Measurements from ENCODE around the gene TIFAB. TPM values are rescaled to one million over a fixed set of nuclear protein-coding genes. Genes with fewer than 3 reads are reported as not detected.

TIFAB gene
- total RNA-seq, 1 donor from 2014 or later: not detected

DNA sequence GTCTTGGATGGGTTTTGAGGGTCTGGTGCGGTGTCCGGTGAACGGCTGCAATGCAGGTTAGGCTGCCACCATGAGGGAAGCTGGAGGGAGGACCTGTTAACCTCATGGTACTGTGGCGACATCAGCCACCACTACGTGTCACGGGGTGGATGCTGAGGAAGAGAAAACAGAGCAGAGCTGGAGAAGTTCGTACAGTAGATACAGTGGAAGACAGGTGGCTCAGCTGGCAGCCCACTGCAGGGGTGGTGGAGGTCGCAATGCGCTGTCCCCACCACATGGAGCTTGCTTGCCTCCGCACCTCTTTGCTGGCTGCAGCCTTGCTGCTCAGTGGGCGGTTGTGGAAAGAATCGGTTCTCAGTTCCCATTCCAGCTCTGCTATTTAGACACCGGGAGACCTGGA is 7.8 kb downstream of the TIFAB start:
- DNase-seq (ENCODE audit: low spot score) (peak; percentile 29), ATAC-seq (no peak)

DNA sequence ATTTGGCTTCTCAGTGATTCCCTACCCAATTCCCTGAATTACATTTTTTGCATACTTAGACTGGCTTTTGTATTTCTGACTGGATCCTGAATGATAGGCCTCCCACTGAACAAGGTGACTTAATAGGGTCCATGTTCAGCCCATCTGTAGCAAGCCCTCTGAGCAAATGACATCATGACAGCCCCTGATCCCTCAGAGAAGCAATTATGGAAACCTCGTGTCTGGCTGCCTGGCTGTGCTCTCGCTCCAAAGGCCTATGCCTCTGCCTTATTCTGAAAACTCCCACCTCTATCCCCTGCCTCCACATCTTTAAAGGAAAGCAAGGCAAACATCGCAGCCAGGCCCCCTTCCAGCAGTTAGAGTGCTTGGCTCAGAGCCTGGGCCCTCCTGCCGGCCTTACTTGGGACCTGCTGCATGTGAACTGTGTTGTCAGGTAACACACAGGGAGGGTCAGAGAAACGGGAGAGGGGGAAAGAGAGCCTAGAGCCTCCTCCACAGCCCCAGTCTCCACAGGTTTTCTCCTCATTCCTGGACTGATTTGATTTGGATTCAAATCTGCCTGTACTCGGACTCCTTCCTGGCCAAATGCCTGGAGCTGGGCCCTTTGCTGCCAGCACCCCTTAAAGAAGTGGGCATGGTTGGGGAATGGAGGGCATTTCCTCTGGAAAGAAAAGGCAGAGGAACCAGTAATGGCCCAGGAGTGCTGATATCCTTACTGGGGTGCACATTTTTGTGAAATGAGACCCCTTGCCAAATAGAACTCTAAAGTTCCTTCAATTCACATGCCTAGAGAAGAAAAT is 8.8 kb downstream of the TIFAB start:
- DNase-seq (ENCODE audit: low spot score) (peak; percentile 27), ATAC-seq (no peak)

- DNase-seq (ENCODE audit: low spot score): peak; percentile 27
- no peak for ATAC-seq
Measured at GRCh38 chr5:135442431-135443160, 9.6 kb downstream of the TIFAB start.

DNA sequence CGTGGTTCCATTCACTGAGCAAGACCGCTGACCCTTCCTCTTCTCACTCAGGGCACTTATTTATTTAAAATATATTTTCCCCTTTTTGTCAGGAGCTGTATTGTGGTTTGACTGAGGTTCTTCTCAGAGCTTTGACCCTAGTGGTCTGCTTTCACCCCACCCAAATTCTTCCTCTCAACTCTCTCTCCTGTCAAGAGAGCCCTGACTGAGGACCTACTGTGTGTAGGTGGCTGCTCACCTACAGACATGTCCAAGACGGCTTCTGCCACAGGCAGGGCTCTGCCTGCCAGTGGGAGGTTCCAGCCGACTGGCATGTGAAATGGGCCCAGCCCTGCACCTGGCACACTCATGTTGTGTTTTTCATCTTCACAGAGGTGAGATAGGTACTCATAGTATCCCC is 10.2 kb downstream of the TIFAB start:
- ATAC-seq (no peak), DNase-seq (ENCODE audit: low spot score) (peak; percentile 18)

DNA sequence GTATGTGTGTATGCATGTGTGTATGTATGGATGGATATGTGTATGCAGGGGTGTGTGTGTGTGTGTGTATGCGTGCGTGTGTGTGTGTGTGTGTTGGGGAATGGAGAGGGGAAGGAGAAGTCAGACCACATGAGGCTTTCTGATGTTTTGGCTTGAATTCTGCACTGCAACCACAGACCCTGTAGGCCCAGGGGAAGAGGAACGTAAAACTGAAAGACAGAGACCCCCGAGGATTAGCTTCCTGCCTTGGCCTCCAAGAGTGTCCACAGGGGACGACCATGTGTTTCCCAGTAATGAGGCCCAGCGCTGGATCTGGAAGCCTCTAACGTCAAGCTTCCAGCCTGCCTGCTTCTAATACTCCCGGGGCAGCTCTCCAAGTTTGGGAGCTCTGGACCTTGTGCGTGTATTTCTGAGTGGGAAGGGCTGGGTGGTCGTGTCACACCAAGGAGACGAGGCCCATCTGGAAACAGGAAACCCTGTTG is 10.8 kb downstream of the TIFAB start:
- DNase-seq (ENCODE audit: low spot score): peak; percentile 28
- no peak for ATAC-seq

DNA sequence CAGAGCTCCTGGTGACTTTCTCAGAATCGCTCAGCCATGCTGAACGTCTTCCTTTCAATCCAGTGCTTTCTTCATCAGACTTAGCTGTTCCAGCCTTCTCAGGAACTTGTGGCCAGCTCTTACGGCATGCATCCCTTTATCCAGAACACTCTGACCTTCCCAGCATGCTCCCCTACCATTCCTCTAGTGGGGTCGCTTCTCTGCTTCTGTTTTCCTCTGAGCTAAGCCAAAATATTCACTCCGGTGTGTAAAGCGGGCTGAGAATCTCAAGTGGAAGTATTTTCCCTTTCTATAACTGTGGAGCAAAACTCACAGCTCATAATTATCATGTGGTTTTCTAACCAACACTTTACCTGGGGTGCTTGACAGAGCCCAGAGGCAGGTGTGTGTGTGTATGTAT is 11.2 kb downstream of the TIFAB start:
- no peak for DNase-seq (ENCODE audit: low spot score)
- no peak for ATAC-seq

DNA sequence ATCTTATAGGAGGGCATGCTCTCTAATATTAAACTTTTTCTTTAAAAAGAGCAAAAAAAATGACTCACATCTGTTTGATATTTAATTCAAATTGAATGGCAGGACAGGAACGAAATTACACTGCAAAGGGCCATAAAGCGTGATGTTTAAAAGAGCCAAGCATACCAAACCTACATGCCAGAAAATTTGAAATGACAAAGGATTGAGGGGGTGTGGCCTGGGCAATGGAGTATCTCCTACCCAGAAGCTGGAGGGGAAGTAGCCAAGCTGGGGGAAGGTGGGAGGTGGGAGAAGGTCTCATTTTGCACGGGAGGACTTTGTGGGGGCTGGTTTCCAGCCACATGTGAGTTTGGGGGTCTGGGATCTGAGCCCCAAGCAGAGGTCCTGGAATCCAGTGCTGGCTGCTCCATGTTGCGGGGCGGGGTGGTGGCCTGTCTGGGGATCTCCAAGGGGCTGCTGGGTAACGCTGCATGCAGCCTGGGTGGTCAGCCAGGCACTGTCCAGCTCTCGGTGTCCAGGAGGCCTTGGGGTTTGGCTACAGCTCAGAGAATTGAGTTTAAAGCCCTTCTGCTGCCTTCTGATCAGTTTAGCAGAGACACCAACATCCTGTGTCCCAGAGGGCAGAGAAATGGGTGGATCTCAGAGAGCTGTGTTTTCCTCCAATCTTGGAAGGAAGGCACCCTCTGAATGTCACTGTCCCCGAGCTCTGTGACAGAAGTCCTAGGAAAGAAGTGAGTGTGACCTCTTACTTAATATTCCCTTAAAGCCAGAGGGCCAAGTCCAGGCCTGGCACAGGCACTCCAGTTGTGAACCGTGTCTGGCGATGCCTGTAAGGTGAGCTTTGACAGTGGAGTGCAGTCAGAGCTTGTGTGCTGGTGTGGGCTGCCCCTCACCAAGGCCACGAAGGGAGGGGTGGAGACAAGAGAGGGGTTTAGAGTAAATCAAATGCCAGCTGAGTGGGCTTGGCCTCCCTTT is 12.6 kb downstream of the TIFAB start:
- no peak for ATAC-seq
- peak; percentile 33 for DNase-seq (ENCODE audit: low spot score)

GRCh38 chr5:135438636-135439221 is 13.4 kb downstream of the TIFAB start:
- no peak for ATAC-seq
- peak; percentile 18 for DNase-seq (ENCODE audit: low spot score)

DNA sequence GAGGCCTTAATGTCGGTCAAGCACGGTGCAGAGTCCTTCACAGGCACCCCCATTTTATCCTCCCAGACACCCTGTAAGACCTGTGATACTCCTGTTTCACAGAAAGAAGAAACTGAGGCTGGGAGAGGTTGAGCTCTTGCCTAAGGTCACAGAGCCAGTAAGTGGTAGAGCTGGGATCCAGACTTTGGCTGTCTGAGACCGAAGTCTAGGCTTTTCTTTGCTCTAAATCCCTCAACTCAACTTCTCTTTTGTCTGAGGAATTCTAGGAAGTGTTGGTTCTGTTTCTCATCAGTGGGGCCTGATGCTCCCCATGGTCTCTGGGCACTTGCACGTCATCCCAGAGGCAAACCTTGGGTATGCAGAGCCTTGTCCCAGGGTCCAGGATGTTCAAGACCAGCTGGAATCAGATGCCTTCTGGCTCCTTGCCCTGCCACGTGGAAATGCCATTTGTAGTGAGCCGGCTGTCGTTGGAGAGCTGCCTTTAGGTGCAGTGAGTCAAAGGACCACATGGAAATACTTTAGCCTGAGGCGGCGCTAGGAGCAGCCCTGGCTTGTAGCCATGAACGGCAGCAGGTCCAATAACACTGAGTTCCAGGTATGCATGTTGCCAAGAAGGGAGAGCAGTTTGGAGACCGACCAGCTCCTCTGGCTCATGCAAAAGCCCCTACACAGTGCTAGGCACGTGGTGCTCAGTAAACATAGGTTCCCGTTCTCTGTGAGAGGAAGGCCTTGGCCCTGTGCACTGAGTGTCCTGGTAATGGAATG is 14.2 kb downstream of the TIFAB start:
- DNase-seq (ENCODE audit: low spot score) (peak; percentile 43), ATAC-seq (peak; percentile 28)

DNA sequence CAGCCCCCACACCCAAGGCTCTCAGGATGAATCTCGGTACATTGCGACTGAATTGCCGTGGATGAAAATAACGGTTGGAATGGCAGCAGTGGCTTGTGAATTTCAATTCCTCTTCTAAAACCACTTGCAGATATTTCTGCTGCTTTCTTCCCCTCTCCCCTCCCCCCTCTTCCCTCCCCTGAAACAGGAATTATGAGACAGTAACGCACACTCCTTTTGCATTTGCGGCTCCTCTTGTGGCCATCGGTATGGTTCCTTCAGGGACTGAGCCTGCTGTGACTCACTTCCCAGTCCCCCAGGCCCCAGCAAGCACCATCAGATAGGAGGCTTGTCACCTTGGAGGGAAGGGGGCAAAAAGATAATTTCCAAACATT is 14.7 kb downstream of the TIFAB start:
- peak; percentile 35 for DNase-seq (ENCODE audit: low spot score)

DNA sequence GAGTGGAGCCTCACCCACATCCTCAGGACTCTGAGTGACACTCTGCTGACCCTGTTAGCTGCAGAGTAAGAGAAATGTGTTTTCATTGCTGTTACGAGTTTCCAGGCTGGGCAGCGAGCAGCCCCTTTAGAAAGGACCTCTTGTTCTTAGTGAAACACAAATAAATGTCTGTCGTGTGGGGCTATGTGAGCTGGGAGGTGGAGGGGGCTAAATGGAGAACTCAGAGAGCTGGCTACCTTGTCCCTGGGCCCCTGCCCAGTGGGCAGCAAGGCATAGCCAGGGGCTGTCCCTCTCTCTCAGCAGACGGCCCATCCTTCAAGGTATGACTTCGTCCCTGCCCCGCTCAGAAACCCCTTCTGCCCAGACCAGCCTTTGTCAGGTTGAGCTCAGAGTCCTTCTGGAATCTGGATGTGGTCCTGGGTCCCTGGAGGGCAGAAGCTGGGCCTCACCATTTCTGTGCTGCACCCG is 15.2 kb downstream of the TIFAB start:
- DNase-seq (ENCODE audit: low spot score): no peak

More for the DNA sequence above, 14.7 kb downstream of the TIFAB start:
- peak; percentile 39 for ATAC-seq

GRCh38 chr5:135435467-135436330 is 16.5 kb downstream of the TIFAB start:
- ATAC-seq (no peak), DNase-seq (ENCODE audit: low spot score) (peak; percentile 34)

More for the DNA sequence above, 15.2 kb downstream of the TIFAB start:
- no peak for ATAC-seq

DNA sequence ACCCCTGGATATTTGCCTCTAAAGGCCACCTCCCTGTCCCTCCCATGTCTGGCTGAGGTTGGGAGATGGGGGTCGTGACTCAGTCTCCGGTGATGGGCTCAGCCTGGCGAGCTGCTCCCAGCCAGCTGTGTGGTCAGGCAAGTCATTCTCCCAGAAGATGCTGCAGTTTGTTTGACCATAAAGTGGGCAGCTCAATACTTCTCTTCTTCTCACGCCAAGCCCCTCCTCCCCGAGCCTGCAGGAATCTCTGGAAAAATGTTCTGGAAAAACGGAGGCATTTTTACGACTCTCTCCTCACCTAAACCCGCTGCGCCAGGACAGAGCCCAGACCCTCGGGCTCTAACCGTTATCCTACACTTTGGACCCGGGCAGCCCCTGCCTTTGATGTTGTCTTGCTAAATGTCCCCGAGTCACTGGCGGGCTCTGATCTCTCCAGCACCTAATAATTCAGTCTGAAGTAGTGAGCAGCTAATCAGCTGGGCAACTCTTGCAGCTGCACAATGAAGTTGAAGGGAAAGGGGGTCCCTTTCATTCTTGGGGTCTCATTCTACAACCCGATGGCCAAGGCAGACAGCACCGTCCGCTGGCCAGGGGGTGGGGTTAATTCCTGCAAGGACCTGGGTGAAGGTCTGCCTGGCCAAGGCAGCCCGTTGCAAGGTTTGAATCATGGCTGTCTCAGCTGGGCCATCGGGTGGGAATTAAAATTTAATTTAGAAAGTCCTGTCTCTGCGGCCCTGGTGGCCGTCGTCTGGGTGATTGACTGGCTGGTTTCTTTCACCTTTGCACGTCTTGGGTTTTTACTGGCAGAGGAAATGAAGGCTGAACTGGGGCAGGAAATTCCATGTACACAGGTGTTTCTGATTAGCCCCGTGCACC is 17.3 kb downstream of the TIFAB start:
- DNase-seq (ENCODE audit: low spot score) (peak; percentile 28), ATAC-seq (no peak)

DNA sequence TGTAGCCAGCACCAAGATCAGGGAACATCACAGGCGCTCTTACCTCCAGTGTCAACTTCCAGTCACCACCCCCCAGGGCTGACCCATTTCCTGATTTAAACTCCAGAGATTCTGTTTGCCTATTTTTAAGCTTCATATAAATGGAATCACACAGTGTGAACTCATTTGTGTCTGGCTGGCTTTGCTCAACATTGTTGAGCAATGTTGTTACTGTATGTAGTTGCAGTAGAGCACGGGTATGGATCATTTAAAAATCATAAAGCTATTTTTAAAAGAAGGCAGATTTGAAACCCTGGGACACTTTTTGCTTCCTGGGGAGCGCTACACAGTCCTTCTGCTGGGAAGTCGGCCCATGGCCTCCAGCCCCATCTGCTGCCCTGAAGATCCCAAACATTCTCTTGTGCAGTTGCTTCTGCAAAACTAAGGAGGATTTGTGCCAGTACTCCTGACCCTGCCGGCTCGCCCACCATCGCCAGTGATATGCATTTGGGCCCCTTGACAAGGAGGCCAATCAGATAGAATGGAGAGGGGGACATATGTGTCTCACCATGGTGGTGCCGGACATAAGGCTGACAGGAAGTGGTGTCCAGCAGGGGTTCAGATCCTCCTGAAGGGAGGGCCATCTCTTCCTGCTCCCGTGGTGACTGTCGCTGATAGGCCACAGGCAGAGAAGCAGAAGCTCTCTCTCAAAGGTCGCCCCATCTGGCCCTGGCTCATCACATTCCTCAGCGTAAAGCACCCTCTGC is 18.3 kb downstream of the TIFAB start:
- ATAC-seq: no peak

DNA sequence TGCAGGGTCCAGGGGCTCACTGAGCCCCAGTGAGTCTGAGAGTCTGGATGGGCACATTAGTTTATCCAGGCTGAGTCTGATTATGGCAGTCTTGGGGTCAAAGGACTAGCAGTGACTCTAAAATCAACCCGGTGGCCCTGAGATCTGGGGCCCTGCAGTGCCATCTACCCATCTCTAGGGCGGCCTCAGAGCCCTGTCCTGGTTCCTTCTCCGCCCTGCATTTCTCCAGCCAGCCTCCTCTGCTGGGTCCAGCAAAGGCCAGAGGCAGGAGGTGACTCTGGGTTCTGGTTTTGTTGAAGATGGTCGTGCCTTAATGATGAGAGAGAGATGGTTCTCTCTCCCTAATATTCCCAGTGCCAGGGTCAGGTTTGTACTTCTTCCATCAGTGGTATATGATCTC is 20.0 kb downstream of the TIFAB start:
- ATAC-seq (no peak), DNase-seq (ENCODE audit: low spot score) (no peak)

More for the DNA sequence above, 18.3 kb downstream of the TIFAB start:
- peak; percentile 38 for DNase-seq (ENCODE audit: low spot score)

DNA sequence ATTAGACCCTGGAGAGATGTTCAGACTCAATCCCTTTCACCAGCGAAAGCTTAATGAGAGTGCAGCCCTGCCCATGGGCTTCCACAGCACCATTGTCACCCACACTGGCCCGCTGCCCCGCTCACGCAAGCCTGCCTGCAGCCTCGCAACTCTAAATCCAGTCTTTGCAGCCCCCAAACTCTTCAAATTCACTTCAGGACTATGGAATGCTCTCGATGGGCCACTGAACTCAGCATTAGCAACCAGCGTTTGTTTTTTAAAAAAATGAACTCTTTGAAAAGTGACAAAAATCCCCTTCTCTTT is 22.1 kb downstream of the TIFAB start:
- DNase-seq (ENCODE audit: low spot score) (no peak), ATAC-seq (no peak)
